Fibroblast of pulmonary artery (primary cell): ENCODE results near the gene CYP46A1.

Experiments
- DNase-seq: peaks from one replicate; pipeline ENCODE4 v3.0.0-alpha.2; 2010; ENCODE audit warnings: low read depth
- H3K4me3 ChIP-seq: replicated peaks from 2 replicates; pipeline ENCODE4 v1.5.1; 2011; ENCODE audit warnings: low read depth, mild to moderate bottlenecking, control low read depth, low read length, moderate library complexity
- TF ChIP-seq, protein P1 (sequence below): IDR thresholded peaks from 2 replicates; pipeline ENCODE4 v1.5.1; 2011; ENCODE audit warnings: mild to moderate bottlenecking, control low read depth, low read length, inconsistent platforms; ENCODE audit errors: missing control alignments

The CYP46A1 gene

DNA sequence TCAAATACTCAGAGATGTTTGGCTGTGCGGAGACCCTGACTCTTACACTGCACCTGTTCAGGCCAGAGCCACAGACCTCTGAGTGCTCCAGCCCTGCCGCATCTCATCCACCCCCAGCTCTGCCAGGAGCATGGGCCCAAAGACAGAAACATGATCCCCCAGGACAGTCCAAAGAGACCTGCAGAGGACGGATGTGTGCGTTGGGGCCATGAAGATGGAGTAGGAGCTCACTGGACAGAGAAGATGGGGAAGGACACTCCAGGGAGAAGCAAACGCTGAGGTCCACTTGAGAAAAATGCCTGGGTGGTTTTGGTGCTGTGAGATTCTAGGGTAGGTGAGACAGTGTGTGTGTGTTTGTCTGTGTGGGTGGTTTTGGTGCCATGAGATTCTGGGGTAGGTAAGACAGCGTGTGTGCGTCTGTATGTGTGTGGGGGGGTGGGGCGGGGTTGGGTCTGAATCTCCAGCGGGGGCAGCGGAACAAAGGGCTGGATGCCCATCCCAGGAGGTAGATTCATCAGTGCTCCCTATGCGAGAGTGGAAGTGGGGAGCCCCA, 40.0 kb upstream of the CYP46A1 start:
- H3K4me3 ChIP-seq = no peak overlapping the region
- TF ChIP-seq, protein P1, sequence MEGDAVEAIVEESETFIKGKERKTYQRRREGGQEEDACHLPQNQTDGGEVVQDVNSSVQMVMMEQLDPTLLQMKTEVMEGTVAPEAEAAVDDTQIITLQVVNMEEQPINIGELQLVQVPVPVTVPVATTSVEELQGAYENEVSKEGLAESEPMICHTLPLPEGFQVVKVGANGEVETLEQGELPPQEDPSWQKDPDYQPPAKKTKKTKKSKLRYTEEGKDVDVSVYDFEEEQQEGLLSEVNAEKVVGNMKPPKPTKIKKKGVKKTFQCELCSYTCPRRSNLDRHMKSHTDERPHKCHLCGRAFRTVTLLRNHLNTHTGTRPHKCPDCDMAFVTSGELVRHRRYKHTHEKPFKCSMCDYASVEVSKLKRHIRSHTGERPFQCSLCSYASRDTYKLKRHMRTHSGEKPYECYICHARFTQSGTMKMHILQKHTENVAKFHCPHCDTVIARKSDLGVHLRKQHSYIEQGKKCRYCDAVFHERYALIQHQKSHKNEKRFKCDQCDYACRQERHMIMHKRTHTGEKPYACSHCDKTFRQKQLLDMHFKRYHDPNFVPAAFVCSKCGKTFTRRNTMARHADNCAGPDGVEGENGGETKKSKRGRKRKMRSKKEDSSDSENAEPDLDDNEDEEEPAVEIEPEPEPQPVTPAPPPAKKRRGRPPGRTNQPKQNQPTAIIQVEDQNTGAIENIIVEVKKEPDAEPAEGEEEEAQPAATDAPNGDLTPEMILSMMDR = no peak
- no peak for DNase-seq

DNA sequence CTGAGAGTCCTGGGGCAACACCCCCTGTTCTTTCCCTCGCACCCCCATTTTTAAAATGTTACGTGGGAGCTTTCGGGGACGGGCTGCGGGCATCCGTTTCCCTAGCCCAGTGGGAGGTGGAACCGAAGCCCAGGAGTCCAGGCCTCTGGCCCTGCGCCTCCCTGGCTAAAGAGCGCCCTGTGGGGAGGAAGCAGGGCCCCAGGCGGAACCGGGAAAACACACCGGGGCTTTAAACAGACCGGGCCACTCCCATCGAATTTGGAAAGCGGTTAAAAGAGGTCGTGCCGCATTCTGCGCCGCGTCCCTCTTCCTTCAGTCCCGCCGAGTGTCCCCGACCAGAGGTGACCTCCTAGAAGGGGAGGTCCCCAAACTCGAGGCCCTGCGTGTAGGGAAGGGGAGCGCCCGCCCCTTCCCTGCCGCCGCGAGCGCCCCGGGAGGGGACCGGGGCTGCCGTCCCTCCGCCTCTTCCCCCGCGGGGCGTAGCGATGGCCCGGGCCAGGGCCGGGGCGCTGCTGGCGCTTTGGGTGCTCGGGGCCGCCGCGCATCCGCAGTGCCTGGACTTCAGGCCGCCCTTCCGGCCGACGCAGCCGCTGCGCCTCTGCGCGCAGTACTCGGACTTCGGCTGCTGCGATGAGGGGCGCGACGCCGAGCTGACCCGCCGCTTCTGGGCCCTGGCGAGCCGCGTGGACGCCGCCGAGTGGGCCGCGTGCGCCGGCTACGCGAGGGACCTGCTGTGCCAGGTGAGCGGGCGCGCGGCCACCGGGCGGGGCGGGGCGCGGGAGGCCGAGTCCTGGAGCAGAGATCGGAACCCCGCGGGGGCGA, 39.2 kb upstream of the CYP46A1 start, which contains the start of gene HHIPL1:
Gene HHIPL1, plus strand, starts transcription at position 407 of the 822 bp plus-strand sequence. Its CDS starts 79 bp downstream, at position 486.
- H3K4me3 ChIP-seq = peak within 1 kb of the TSS; percentile 27
- DNase-seq = peak; percentile 50
- TF ChIP-seq, protein P1 = no peak

DNA sequence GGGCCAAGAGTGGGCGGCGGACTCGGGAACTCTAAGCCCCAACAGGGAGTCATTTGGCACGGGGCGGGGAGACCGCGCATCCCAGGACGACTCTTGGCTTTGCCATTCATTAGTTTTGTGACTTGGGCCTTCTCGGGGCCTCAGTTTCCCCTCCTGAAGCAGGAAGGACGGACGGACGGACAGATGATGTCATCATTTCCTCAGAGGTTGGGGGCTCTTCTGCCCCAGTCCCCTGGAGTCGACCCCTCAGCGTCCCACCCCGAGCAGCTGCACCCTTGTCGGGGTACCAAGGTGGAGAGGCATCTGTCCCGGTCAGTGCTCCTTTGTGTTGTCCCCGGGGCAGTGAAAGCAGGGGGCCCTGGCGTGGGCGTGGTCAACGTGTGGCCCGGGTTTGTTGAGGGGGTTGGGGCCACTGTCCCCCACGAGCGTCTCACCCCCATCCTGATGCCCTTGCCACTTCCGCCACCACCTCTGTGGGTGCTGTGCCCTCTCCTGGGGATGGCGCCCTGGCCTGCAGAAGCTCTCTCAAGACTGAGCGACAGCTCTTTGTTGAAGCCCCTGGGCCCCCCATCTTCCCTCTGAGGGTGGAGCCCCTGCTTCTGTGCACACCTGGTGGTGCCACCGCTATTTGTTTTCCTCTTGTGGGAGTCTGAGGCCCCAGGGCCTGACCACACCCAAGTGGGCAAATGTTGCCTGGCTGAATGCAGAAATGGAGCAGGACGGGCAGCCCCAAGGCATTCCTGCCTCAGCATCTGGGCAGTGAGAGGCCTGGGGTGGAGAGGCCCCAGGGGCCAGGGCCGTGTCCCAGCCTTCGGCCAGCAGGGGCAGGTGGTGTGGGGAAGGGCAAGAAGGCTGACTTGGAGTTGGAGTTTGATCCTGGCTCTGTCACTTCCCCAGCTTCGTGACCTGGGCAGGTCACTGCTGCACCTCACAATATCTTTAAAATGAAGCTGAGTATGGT, 38.3 kb upstream of the CYP46A1 start:
- TF ChIP-seq, protein P1 = no peak

DNA sequence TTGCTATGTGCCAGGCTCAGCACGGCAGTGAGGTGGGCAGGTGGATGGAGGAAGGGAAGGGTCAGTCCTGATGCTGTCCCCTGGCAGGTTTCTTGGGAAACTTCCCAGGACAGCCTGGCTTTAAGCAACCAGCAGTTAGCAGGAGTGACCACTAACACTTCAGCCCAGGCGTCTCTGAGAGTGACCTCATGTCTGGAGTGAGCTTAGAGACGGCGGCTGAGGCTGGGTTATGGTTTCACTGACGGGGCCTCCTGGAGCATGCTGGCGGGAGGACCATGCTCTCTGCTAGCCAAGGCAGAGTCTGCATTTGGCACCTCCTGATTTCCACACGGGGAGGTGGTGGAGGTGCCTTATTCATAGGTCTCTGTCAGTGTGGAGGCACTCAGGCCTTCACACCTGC, 36.7 kb upstream of the CYP46A1 start:
- no peak overlapping the region for H3K4me3 ChIP-seq
- TF ChIP-seq, protein P1 = no peak
- no peak for DNase-seq

More for the DNA sequence above, 38.3 kb upstream of the CYP46A1 start:
- peak overlapping the region; percentile 27 for H3K4me3 ChIP-seq
- no peak for DNase-seq

DNA sequence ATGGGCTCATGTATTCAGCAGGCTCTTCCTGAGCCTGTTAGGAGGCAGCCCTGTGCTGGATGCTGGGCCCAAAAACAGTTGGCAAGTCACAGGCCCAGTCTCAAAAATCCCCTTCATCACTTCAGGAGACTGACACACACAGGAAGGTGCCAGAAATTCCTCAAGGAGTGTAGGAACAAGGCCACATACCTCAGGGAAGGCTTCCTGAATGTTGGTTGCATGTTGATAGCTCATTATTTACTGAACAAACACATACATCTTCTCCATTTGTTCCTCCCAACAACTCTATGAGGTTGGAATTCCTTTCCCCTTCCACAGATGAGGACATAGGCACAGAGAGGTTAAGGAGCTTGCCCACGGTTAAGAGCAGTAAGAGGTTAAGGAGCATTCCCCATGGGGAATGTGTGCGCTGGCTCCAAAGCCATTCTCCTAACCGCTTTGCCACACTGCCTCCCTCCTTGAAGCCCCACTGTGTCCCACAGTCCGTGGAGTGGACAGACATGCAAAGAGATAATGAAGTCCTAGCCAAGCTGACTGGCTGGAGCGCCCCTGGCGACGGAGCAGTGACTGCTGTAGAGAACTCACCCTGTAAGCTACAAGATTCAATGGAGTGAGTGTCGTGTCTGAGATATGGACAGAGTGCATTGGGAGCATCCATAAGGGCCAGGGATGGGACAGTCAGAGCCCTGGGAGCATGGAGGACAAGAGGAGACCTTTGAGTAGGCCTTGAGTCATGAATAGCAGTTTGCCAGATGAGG, 35.9 kb upstream of the CYP46A1 start:
- no peak overlapping the region for H3K4me3 ChIP-seq
- DNase-seq = no peak
- TF ChIP-seq, protein P1 = no peak

DNA sequence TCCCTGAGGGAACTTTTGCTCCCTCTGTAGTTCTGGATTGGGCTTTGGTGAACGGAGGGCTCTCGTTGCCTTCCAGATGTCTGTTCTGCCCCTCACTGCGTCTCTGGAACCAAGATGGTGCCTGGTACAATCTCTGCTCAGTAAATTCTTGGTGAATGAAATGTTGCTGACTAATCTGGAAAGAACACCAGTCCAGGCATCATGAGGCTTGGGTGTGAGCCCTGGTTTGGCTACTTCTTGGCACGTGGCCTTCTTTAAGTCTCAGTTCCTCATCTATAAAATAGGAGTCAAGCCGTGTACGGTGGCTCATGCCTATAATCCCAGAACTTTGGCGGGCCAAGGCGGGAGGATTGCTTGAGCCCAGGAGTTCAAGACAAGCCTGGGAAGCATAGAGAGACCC, 34.9 kb upstream of the CYP46A1 start:
- H3K4me3 ChIP-seq = no peak overlapping the region
- DNase-seq = peak; percentile 36
- TF ChIP-seq, protein P1 = no peak
